Bronchial epithelial cell (primary cell): Measurements from ENCODE around the gene ALKBH3. TPM values are rescaled to one million over a fixed set of nuclear protein-coding genes. Genes with fewer than 3 reads are reported as not detected.

Experiments used
- DNase-seq: peaks from one replicate; pipeline ENCODE4 v3.0.0-alpha.2; 2010; ENCODE audit warnings: low read depth
- FAIRE-seq: peaks from 2 replicates; lab custom pipeline; 2011; peaks lifted over from hg19 to GRCh38; lab: Jason Lieb, UNC
- H3K27me3 ChIP-seq: 2 replicates; pipeline ENCODE4 v1.5.1; 2011; ENCODE audit warnings: low read length; ENCODE audit not compliant: control insufficient read depth, insufficient read depth
- H3K36me3 ChIP-seq: 2 replicates; pipeline ENCODE4 v1.5.1; 2011; ENCODE audit warnings: low read length; ENCODE audit not compliant: control insufficient read depth, insufficient read depth
- H3K4me3 ChIP-seq: 2 replicates; pipeline ENCODE4 v1.5.1; 2011; ENCODE audit warnings: mild to moderate bottlenecking, low read depth, low read length, control low read depth
- total RNA-seq: library from RNA; depleted of rRNA; stranded (reverse); fragments of >200 nt; gene quantifications from 2 replicates; pipeline ENCODE4 v1.2.1, GENCODE V29; 2014
- TF ChIP-seq, protein P1 (sequence below): IDR thresholded peaks from 2 replicates; pipeline ENCODE4 v1.5.1; 2011; ENCODE audit warnings: mild to moderate bottlenecking, moderate library complexity, low read length, control low read depth, inconsistent platforms; ENCODE audit not compliant: insufficient read depth, severe bottlenecking

Gene ALKBH3
- total RNA-seq, 1 donor from 2014 or later: 67.7 TPM

DNA sequence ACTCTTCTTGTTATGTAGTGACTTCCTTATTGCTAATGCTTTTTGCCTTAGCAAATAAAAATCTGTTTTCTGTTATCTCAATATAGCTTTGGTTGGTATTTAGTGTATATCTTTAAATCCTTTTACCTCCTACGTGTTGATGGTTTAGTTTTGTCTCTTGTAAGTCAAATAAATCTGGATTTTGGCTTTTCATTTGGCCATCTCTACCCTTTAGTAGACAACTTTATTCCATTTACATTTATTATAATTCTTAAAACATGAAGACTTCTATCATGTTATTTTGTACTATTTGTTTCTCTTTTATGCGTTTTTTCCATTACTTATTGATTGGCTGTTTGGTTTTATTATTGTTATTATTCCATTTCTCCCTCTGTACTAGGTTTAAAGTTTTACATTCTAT is 19.5 kb upstream of the ALKBH3 start:
- TF ChIP-seq, protein P1, sequence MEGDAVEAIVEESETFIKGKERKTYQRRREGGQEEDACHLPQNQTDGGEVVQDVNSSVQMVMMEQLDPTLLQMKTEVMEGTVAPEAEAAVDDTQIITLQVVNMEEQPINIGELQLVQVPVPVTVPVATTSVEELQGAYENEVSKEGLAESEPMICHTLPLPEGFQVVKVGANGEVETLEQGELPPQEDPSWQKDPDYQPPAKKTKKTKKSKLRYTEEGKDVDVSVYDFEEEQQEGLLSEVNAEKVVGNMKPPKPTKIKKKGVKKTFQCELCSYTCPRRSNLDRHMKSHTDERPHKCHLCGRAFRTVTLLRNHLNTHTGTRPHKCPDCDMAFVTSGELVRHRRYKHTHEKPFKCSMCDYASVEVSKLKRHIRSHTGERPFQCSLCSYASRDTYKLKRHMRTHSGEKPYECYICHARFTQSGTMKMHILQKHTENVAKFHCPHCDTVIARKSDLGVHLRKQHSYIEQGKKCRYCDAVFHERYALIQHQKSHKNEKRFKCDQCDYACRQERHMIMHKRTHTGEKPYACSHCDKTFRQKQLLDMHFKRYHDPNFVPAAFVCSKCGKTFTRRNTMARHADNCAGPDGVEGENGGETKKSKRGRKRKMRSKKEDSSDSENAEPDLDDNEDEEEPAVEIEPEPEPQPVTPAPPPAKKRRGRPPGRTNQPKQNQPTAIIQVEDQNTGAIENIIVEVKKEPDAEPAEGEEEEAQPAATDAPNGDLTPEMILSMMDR: no peak
- Histone ChIP-seq H3K36me3 (no peaks in the 10 kb centered on the region), H3K27me3 (no peaks in the 10 kb centered on the region), H3K4me3 (no peak overlapping the region)
- DNase-seq (no peak), FAIRE-seq (no peak)

DNA sequence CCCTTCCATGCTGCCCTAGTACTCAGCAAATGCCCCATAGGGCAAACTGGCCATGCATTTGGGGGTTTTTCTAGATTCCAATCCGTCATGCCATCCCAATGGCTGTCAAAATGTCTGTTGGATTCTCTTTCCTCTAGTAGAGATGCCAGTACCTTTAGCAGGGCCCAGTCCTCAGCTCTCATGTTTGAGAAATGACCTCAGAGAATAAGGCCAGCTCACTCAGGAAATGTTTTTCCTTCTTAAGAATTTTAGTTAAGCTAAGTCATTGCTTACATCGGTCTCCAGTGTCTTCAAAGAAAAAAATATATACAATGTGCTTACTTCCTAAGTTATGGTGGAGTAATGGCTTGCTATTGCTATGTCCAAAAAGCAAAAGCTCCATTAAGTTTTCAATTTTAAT is 14.1 kb upstream of the ALKBH3 start:
- Histone ChIP-seq H3K4me3 (no peak overlapping the region), H3K27me3 (no peaks in the 10 kb centered on the region), H3K36me3 (no peaks in the 10 kb centered on the region)
- TF ChIP-seq, protein P1: no peak
- DNase-seq: peak; percentile 13
- FAIRE-seq: no peak

DNA sequence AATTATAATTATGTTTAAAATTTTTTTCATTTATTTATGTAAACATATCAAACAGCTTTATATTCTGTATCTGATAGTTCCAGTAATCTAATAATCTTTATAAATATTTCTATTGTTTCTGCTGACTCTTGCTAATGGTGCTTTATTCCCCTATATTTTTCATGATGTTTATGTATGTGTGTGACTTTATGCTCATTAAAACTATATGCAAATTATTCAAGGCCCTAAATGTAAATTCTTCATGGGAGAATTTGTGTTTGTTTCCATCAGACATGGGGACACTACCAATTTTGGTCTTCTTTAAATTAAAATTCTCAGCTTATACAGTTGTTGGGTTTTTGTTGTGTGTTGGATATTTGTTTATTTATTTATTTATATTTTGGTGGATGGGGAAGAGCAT is 13.7 kb upstream of the ALKBH3 start:
- Histone ChIP-seq H3K36me3 (no peaks in the 10 kb centered on the region), H3K27me3 (no peaks in the 10 kb centered on the region), H3K4me3 (no peak overlapping the region)
- TF ChIP-seq, protein P1: no peak
- DNase-seq (no peak), FAIRE-seq (no peak)

DNA sequence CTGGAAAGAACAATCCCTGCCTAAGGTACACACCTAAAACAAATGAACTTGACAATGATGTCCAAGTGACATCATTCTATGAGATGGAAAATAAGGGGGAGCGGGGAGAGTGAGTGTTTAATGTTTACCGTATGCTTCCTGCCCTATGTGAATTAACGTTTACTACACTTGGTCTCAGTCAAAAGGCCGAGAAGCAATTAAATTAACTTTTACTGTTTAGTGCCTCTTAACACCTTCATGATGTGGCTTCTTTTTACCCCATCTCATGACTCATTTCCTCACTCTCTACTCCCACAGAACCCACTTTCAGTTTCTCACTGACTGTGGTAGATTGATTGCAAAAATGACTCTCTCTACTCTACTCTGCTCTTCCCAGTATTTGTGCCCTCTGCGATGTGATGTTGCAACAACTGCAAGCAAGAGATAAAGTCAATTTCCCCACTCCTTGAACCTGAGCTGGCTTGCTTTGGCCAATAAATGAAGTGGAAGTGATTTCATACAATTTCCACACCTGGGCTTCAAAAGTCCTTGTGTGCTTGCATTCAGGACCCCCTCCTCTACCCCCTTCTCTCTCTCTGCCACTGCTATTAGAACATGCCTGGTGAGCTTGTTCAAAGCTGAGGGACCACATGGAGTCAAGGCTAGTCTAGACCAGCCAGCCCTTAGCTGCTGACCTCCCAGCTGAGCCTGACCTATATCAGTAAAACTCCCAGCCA is 11.6 kb upstream of the ALKBH3 start:
- DNase-seq: peak; percentile 89

DNA sequence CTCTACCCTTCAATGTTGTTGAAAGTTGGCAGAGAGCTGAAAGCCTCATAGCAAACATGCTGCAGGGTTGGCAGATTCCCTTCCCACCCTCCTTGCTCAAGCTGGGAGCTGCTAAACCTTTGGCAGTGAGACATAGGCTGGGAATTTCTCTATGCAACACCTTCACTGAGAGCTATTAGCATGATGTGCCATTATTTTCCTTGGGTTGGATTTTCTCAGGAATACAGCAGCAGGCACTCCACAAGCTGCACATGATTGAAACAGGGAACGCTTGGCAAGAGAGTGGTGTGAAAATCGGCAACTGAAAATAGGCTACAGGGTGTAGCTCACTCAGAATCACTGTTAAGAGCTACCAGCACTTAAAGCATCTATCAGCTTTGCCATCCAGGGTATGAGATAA is 9.6 kb upstream of the ALKBH3 start:
- TF ChIP-seq, protein P1: no peak
- DNase-seq: peak; percentile 12

More for the DNA sequence above, 11.6 kb upstream of the ALKBH3 start:
- FAIRE-seq: no peak
- TF ChIP-seq, protein P1: no peak
- Histone ChIP-seq H3K27me3 (no peaks in the 10 kb centered on the region), H3K4me3 (no peak overlapping the region), H3K36me3 (no peaks in the 10 kb centered on the region)

DNA sequence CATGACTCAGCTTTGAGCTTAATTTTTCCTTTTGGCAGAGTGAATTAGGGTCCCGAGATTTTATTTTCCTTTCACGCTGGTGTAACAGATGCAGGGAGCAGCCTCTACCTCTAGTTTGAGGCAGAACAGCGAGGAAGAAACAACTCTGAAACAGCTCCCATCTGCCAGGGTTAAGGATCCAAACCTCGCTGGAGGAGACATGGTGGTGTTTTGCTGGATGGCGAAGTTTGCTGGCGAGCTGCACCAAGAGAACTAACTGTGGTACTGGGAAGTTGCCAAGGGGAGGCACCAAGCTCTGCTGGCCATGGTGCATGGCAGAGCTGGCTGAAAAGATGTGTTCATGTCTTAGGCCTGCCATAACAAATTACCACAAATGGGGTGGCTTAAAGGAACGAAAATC is 7.6 kb upstream of the ALKBH3 start:
- TF ChIP-seq, protein P1: no peak
- DNase-seq (no peak), FAIRE-seq (no peak)
- no peaks in the 10 kb centered on the region for H3K27me3 ChIP-seq
- no peak overlapping the region for H3K4me3 ChIP-seq
- H3K36me3 ChIP-seq: no peaks in the 10 kb centered on the region

More for the DNA sequence above, 9.6 kb upstream of the ALKBH3 start:
- no peaks in the 10 kb centered on the region for H3K27me3 ChIP-seq
- no peak for FAIRE-seq
- H3K4me3 ChIP-seq: no peak overlapping the region
- H3K36me3 ChIP-seq: no peaks in the 10 kb centered on the region
